ENCODE data around the gene ZNF521. TPM values are rescaled to one million over a fixed set of nuclear protein-coding genes. Genes with fewer than 3 reads are reported as not detected.
A peak's percentile ranks its signal among the peaks of the same experiment; 100 is the strongest.

ZNF521 gene
- polyA plus RNA-seq, 1 experiment, result 25.9 TPM

DNA sequence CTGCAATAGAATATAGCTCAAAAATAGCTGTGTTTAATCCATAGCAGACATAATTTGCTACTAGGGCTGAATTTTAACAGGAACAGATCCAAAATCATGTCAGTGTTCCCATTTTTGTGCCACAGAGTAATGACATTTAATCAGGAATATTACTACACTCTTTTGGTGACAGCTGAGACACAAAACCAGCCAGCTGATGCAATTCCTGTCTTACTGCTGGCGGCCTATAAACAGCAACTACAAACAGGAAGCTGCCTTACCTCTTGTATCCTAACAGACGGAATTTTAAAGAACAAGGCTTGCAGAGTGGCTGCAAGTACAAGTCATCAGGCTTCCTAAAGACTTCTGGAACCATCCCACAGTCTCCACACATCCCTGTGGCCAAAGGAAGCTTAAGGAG, 218.1 kb downstream of the ZNF521 start:
- POLR2A ChIA-PET, result no interaction called here
- H3K9me3 ChIP-seq (ENCODE audit: control insufficient read depth, insufficient read depth, low read length), result no peaks in the 10 kb centered on the region
- no peaks in the 10 kb centered on the region for H3K27me3 ChIP-seq (ENCODE audit: control insufficient read depth, insufficient read depth, low read length)
- CTCF ChIA-PET, result interaction anchor here (0.5 to 2.9 kb wide), 3 partner anchors 10 to 218 kb away, joined by 3 to 8 read pairs (median 5); partner anchors contain the start of gene ZNF521
- DNase-seq (ENCODE audit: low read depth, low spot score), result no peak
- no peak for TF ChIP-seq CTCF (IDR thresholded peaks at IDR 0.05; ENCODE audit: low read depth, low read length)
- H3K27ac ChIP-seq (ENCODE audit: low read depth, low read length), result no peak overlapping the region
- no peak overlapping the region for H3K4me3 ChIP-seq (ENCODE audit: low read depth, low read length)

DNA sequence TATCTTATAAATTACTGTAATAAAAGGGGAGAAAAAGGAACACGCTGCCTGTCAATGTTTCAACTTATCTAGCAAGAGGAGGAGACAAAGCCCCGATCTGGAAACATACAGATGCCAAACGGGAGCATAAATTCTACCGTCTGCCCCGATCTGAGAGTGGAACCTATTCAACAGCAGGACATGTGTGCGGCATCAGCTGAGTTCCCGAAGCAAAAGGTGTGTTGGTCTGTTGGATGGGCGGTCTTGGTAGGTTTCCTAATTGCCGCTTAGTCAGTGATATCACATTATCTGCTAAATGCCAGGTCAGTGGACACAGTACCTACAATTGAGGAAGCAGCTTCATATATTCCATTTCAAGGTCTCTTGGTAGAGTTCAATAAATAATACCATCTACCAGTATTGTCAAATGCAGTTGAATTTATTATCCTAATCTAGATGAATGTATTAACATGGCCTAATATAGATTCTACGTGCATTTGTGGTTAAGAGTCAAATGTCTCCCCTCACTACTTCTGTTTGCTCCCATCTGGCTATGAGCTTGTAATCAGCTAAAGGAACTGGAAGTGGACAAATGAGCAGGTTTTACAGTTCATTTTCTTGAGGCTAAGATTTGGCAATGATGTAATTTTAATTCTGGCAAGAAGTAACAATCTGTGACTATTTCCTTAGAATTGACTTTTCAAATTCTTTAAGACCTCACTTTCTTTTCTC, 219.0 kb downstream of the ZNF521 start:
- Histone ChIP-seq H3K27me3 (ENCODE audit: control insufficient read depth, insufficient read depth, low read length) (no peaks in the 10 kb centered on the region), H3K9me3 (ENCODE audit: control insufficient read depth, insufficient read depth, low read length) (no peaks in the 10 kb centered on the region), H3K4me3 (ENCODE audit: low read depth, low read length) (no peak overlapping the region), H3K27ac (ENCODE audit: low read depth, low read length) (no peak overlapping the region)
- ChIA-PET CTCF (interaction anchor here (2.9 kb wide), 1 partner anchor 10 kb away, joined by 8 read pairs; no protein-coding TSS in a partner anchor), POLR2A (no interaction called here)
- no peak for TF ChIP-seq CTCF (IDR thresholded peaks at IDR 0.05; ENCODE audit: low read depth, low read length)
- DNase-seq (ENCODE audit: low read depth, low spot score), result no peak

- POLR2A ChIA-PET, result interaction anchor here (0.5 kb wide), 1 partner anchor 10 kb away, joined by 3 read pairs; no protein-coding TSS in a partner anchor
- DNase-seq (ENCODE audit: low read depth, low spot score), result no peak
- Histone ChIP-seq H3K27me3 (ENCODE audit: control insufficient read depth, insufficient read depth, low read length) (no peaks in the 10 kb centered on the region), H3K9me3 (ENCODE audit: control insufficient read depth, insufficient read depth, low read length) (no peaks in the 10 kb centered on the region), H3K4me3 (ENCODE audit: low read depth, low read length) (no peak overlapping the region), H3K27ac (ENCODE audit: low read depth, low read length) (no peak overlapping the region)
- CTCF ChIA-PET, result no interaction called here
- no peak for TF ChIP-seq CTCF (IDR thresholded peaks at IDR 0.05; ENCODE audit: low read depth, low read length)
Measured at GRCh38 chr18:25126751-25127150, 225.2 kb downstream of the ZNF521 start.

DNA sequence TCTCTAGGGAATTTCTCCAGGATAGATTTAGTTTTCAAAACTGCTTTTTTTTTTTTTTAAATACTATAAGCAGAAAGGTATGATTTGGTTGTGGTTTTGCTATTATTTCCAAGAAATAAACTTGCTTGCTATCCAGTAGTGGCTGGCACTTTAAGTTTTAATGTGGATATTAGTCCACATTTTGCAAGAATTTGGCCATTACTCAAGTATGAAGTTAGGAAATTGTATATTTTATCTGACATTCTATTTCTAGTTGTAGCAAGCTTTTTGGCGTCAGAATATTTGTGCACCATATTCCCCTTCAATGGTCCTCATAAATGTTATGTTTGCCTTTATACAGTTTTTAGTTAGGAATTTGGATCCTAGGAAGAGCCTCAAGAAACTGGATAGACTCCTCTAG, 226.3 kb downstream of the ZNF521 start:
- Histone ChIP-seq H3K27ac (ENCODE audit: low read depth, low read length) (no peak overlapping the region), H3K4me3 (ENCODE audit: low read depth, low read length) (no peak overlapping the region), H3K9me3 (ENCODE audit: control insufficient read depth, insufficient read depth, low read length) (no peaks in the 10 kb centered on the region), H3K27me3 (ENCODE audit: control insufficient read depth, insufficient read depth, low read length) (no peaks in the 10 kb centered on the region)
- CTCF ChIA-PET, result no interaction called here
- no peak for TF ChIP-seq CTCF (IDR thresholded peaks at IDR 0.05; ENCODE audit: low read depth, low read length)
- POLR2A ChIA-PET, result interaction anchor here (0.6 to 1.0 kb wide), 3 partner anchors 9 to 966 kb away, joined by 3 to 6 read pairs (median 4); no protein-coding TSS in a partner anchor
- DNase-seq (ENCODE audit: low read depth, low spot score), result peak; percentile 21

GRCh38 chr18:25123438-25124232, 228.3 kb downstream of the ZNF521 start:
- Histone ChIP-seq H3K27ac (ENCODE audit: low read depth, low read length) (no peak overlapping the region), H3K27me3 (ENCODE audit: control insufficient read depth, insufficient read depth, low read length) (no peaks in the 10 kb centered on the region), H3K9me3 (ENCODE audit: control insufficient read depth, insufficient read depth, low read length) (no peaks in the 10 kb centered on the region), H3K4me3 (ENCODE audit: low read depth, low read length) (no peak overlapping the region)
- POLR2A ChIA-PET, result no interaction called here
- DNase-seq (ENCODE audit: low read depth, low spot score), result no peak
- CTCF ChIA-PET, result interaction anchor here (1.2 kb wide), 1 partner anchor 11 kb away, joined by 3 read pairs; no protein-coding TSS in a partner anchor
- no peak for TF ChIP-seq CTCF (IDR thresholded peaks at IDR 0.05; ENCODE audit: low read depth, low read length)

All from AG04450 (cell line).